SK-N-SH treated with all-trans-retinoic acid at 6 μM for 48 hours (cell line): Measurements from ENCODE around the gene APBB1IP.

Experiments used
- ATAC-seq: fragments of 200-7000 bp; cut with Tn5 transposase; 3 replicates; pipeline ENCODE4 v1.9.1; 2020; ENCODE audit warnings: mild to moderate bottlenecking, moderate library complexity
- BACH2 ChIP-seq: fragments of 250-450 bp; sonication (Bioruptor Pico); IDR thresholded peaks from 2 replicates; pipeline ENCODE4 v1.9.0; 2021; ENCODE audit warnings: mild to moderate bottlenecking, borderline replicate concordance
- CSDC2 ChIP-seq: fragments of 250-450 bp; sonication (Bioruptor Pico); IDR thresholded peaks from 2 replicates; pipeline ENCODE4 v1.5.0; 2020; ENCODE audit warnings: mild to moderate bottlenecking, moderate library complexity
- ESRRG ChIP-seq: fragments of 250-450 bp; sonication (Bioruptor Pico); IDR thresholded peaks from 2 replicates; pipeline ENCODE4 v1.6.1; 2021; ENCODE audit warnings: mild to moderate bottlenecking
- GLIS3 ChIP-seq: fragments of 250-450 bp; sonication (Bioruptor Pico); IDR thresholded peaks from 2 replicates; pipeline ENCODE4 v1.5.0; 2020; ENCODE audit warnings: mild to moderate bottlenecking, moderate library complexity
- OSR1 ChIP-seq: fragments of 250-450 bp; sonication (Bioruptor Pico); IDR thresholded peaks from 2 replicates; pipeline ENCODE4 v1.8.0; 2022; ENCODE audit warnings: moderate library complexity, mild to moderate bottlenecking, inconsistent platforms
- PPARA ChIP-seq: fragments of 250-450 bp; sonication (Bioruptor Pico); IDR thresholded peaks from 2 replicates; pipeline ENCODE4 v1.5.0; 2020; ENCODE audit warnings: mild to moderate bottlenecking, borderline replicate concordance
- RARB ChIP-seq: fragments of 250-450 bp; sonication (Bioruptor Pico); IDR thresholded peaks from 2 replicates; pipeline ENCODE4 v1.8.0; 2021; ENCODE audit warnings: mild to moderate bottlenecking, moderate library complexity
- SNAI2 ChIP-seq: fragments of 250-450 bp; sonication (Bioruptor Pico); IDR thresholded peaks from 2 replicates; pipeline ENCODE4 v1.5.0; 2020; ENCODE audit warnings: mild to moderate bottlenecking, moderate library complexity
- TCF4 ChIP-seq: fragments of 250-450 bp; sonication (Bioruptor Pico); IDR thresholded peaks from 2 replicates; pipeline ENCODE4 v1.8.0; 2021; ENCODE audit warnings: mild to moderate bottlenecking, moderate library complexity, borderline replicate concordance
- TOX ChIP-seq: fragments of 250-450 bp; sonication (Bioruptor Pico); IDR thresholded peaks from 2 replicates; pipeline ENCODE4 v1.8.0; 2021; ENCODE audit warnings: mild to moderate bottlenecking, moderate library complexity, borderline replicate concordance
- ZC3H10 ChIP-seq: fragments of 250-450 bp; sonication (Bioruptor Pico); IDR thresholded peaks from 2 replicates; pipeline ENCODE4 v1.5.1; 2021; ENCODE audit warnings: mild to moderate bottlenecking, moderate library complexity
- ZFP3 ChIP-seq: fragments of 250-450 bp; sonication (Bioruptor Pico); IDR thresholded peaks from 2 replicates; pipeline ENCODE4 v1.5.0; 2020; ENCODE audit warnings: mild to moderate bottlenecking, moderate library complexity
- ZFP30 ChIP-seq: fragments of 450-650 bp; formaldehyde crosslinking; IDR thresholded peaks from 2 replicates; pipeline ENCODE4 v1.5.0; 2022; ENCODE audit warnings: mild to moderate bottlenecking, moderate library complexity
- ZNF565 ChIP-seq: fragments of 450-650 bp; formaldehyde crosslinking; conservative IDR thresholded peaks from 2 replicates; pipeline ENCODE4 v1.5.0; 2020; ENCODE audit warnings: low read depth, mild to moderate bottlenecking, moderate library complexity
- ZNF8 ChIP-seq: fragments of 450-650 bp; formaldehyde crosslinking; IDR thresholded peaks from 2 replicates; pipeline ENCODE4 v1.5.0; 2020; ENCODE audit warnings: mild to moderate bottlenecking, moderate library complexity
- TF ChIP-seq, protein P1 (sequence below): fragments of 250-450 bp; sonication (Bioruptor Pico); IDR thresholded peaks from 2 replicates; pipeline ENCODE4 v1.5.0; 2020; ENCODE audit warnings: mild to moderate bottlenecking, moderate library complexity
- TF ChIP-seq, protein P2 (sequence below): fragments of 250-450 bp; sonication (Bioruptor Pico); IDR thresholded peaks from 2 replicates; pipeline ENCODE4 v1.5.1; 2020; ENCODE audit warnings: low read depth, mild to moderate bottlenecking, moderate library complexity
- TF ChIP-seq, protein P3 (sequence below): fragments of 250-450 bp; sonication (Bioruptor Pico); IDR thresholded peaks from 2 replicates; pipeline ENCODE4 v1.8.0; 2020; ENCODE audit warnings: mild to moderate bottlenecking, moderate library complexity, borderline replicate concordance
- TF ChIP-seq, protein P4 (sequence below): fragments of 250-450 bp; sonication (Bioruptor Pico); IDR thresholded peaks from 2 replicates; pipeline ENCODE4 v1.8.0; 2021; ENCODE audit warnings: low read depth, mild to moderate bottlenecking, moderate library complexity, borderline replicate concordance
- TF ChIP-seq, protein P5 (sequence below): fragments of 250-450 bp; sonication (Bioruptor Pico); IDR thresholded peaks from 2 replicates; pipeline ENCODE4 v1.5.1; 2021; ENCODE audit warnings: mild to moderate bottlenecking, moderate library complexity

Gene APBB1IP

DNA sequence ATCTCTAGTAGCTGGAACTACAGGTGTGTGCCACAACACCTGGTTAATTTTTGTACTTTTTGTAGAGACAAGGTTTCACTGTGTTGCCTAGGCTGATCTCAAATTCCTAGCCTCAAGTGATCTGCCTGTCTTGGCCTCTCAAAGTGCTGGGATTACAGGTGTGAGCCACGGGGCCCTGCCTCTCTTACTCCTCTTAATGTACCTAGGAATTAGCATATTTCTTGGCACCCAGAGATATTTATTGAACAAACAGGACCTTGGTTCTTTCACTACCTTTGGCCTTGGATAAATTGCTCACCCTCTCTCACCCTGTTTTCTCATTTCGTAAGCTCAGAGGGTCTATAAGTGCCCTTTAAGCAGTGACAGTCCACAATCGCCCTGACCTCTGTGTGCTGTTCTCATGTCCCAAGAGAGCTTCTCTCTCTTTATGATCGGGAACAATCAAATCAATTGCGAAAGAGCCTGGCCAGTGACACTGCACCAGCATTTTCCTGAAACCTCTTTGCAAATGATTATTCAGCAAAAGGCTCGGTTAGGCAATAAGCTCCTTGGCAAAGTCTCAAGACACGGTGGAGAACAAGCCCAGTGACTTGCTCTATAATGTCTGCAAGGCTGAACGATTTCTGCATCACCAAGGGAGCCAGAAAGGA lies 117.7 kb downstream of the APBB1IP start:
- no peak for ATAC-seq
- TF ChIP-seq ZNF8 (CRISPR knock-in tag) (no peak), TCF4 (CRISPR knock-in tag) (no peak), RARB (CRISPR knock-in tag) (no peak), CSDC2 (CRISPR knock-in tag) (no peak), PPARA (CRISPR knock-in tag) (no peak), ESRRG (no peak), TOX (CRISPR knock-in tag) (no peak), SNAI2 (CRISPR knock-in tag) (no peak)
- TF ChIP-seq, protein P1, sequence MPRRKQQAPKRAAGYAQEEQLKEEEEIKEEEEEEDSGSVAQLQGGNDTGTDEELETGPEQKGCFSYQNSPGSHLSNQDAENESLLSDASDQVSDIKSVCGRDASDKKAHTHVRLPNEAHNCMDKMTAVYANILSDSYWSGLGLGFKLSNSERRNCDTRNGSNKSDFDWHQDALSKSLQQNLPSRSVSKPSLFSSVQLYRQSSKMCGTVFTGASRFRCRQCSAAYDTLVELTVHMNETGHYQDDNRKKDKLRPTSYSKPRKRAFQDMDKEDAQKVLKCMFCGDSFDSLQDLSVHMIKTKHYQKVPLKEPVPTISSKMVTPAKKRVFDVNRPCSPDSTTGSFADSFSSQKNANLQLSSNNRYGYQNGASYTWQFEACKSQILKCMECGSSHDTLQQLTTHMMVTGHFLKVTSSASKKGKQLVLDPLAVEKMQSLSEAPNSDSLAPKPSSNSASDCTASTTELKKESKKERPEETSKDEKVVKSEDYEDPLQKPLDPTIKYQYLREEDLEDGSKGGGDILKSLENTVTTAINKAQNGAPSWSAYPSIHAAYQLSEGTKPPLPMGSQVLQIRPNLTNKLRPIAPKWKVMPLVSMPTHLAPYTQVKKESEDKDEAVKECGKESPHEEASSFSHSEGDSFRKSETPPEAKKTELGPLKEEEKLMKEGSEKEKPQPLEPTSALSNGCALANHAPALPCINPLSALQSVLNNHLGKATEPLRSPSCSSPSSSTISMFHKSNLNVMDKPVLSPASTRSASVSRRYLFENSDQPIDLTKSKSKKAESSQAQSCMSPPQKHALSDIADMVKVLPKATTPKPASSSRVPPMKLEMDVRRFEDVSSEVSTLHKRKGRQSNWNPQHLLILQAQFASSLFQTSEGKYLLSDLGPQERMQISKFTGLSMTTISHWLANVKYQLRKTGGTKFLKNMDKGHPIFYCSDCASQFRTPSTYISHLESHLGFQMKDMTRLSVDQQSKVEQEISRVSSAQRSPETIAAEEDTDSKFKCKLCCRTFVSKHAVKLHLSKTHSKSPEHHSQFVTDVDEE: no peak
- TF ChIP-seq, protein P2, sequence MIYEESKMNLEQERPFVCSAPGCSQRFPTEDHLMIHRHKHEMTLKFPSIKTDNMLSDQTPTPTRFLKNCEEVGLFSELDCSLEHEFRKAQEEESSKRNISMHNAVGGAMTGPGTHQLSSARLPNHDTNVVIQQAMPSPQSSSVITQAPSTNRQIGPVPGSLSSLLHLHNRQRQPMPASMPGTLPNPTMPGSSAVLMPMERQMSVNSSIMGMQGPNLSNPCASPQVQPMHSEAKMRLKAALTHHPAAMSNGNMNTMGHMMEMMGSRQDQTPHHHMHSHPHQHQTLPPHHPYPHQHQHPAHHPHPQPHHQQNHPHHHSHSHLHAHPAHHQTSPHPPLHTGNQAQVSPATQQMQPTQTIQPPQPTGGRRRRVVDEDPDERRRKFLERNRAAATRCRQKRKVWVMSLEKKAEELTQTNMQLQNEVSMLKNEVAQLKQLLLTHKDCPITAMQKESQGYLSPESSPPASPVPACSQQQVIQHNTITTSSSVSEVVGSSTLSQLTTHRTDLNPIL (CRISPR knock-in tag): no peak

DNA sequence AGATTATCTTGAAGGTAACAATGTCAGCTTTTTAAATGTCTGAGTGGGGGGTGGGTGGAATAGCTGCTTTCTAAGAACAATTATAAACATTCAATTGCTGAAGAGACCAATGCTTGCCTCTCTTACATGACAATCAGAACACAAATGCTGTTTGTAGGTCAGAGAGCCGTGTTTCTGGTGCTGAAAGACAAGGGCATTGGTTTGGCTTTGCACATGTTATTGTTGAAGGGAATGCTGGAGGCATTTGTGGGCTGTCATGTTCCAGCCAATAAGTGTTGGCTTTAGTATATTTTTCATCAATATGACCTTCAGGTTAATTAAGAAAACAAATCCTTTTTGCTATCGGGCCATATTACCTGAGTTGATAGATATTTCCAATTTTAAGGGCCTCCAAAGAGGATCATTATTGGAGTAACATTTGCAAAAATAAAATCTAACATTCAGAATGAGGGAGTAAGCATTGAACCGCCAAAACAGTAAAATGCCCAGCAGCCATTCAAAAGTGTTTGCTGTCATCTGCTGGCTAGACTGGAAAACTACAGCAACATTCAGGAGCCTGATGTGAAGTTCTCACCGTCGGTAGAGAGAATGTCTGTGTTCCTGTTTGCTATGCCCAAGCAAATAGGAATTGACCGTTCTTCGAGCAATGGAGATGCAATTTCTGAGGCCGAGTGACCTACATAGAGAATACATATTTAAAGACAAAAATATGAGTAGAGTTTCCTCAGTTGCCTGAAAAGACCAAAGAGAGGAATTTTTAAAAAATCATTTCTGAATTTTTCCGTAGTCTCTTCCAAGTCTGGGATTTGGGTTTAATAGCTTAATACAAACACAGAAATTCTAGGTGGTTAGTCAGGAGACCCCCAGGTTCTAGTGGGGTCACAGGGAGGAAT lies 118.9 kb downstream of the APBB1IP start:
- ATAC-seq: peak; percentile 86
- TF ChIP-seq, protein P2 (CRISPR knock-in tag): no peak
- TF ChIP-seq, protein P1: no peak
- TF ChIP-seq, protein P3, sequence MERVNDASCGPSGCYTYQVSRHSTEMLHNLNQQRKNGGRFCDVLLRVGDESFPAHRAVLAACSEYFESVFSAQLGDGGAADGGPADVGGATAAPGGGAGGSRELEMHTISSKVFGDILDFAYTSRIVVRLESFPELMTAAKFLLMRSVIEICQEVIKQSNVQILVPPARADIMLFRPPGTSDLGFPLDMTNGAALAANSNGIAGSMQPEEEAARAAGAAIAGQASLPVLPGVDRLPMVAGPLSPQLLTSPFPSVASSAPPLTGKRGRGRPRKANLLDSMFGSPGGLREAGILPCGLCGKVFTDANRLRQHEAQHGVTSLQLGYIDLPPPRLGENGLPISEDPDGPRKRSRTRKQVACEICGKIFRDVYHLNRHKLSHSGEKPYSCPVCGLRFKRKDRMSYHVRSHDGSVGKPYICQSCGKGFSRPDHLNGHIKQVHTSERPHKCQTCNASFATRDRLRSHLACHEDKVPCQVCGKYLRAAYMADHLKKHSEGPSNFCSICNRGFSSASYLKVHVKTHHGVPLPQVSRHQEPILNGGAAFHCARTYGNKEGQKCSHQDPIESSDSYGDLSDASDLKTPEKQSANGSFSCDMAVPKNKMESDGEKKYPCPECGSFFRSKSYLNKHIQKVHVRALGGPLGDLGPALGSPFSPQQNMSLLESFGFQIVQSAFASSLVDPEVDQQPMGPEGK: no peak
- no peak for TF ChIP-seq PPARA (CRISPR knock-in tag)
- TF ChIP-seq GLIS3: no peak
- no peak for TF ChIP-seq ZNF565
- TF ChIP-seq, protein P4, sequence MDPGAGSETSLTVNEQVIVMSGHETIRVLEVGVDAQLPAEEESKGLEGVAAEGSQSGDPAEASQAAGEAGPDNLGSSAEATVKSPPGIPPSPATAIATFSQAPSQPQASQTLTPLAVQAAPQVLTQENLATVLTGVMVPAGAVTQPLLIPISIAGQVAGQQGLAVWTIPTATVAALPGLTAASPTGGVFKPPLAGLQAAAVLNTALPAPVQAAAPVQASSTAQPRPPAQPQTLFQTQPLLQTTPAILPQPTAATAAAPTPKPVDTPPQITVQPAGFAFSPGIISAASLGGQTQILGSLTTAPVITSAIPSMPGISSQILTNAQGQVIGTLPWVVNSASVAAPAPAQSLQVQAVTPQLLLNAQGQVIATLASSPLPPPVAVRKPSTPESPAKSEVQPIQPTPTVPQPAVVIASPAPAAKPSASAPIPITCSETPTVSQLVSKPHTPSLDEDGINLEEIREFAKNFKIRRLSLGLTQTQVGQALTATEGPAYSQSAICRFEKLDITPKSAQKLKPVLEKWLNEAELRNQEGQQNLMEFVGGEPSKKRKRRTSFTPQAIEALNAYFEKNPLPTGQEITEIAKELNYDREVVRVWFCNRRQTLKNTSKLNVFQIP (CRISPR knock-in tag): no peak
- no peak for TF ChIP-seq ZFP3 (CRISPR knock-in tag)
- no peak for TF ChIP-seq ZFP30 (CRISPR knock-in tag)
- no peak for TF ChIP-seq ZC3H10
- TF ChIP-seq TOX (CRISPR knock-in tag): no peak
- no peak for TF ChIP-seq ESRRG
- TF ChIP-seq BACH2 (CRISPR knock-in tag): no peak
- TF ChIP-seq, protein P5, sequence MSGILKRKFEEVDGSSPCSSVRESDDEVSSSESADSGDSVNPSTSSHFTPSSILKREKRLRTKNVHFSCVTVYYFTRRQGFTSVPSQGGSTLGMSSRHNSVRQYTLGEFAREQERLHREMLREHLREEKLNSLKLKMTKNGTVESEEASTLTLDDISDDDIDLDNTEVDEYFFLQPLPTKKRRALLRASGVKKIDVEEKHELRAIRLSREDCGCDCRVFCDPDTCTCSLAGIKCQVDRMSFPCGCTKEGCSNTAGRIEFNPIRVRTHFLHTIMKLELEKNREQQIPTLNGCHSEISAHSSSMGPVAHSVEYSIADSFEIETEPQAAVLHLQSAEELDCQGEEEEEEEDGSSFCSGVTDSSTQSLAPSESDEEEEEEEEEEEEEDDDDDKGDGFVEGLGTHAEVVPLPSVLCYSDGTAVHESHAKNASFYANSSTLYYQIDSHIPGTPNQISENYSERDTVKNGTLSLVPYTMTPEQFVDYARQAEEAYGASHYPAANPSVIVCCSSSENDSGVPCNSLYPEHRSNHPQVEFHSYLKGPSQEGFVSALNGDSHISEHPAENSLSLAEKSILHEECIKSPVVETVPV (CRISPR knock-in tag): no peak
- no peak for TF ChIP-seq OSR1 (CRISPR knock-in tag)
- TF ChIP-seq RARB (CRISPR knock-in tag): no peak
